ENCODE measurements around the gene DOC2B.

DNA sequence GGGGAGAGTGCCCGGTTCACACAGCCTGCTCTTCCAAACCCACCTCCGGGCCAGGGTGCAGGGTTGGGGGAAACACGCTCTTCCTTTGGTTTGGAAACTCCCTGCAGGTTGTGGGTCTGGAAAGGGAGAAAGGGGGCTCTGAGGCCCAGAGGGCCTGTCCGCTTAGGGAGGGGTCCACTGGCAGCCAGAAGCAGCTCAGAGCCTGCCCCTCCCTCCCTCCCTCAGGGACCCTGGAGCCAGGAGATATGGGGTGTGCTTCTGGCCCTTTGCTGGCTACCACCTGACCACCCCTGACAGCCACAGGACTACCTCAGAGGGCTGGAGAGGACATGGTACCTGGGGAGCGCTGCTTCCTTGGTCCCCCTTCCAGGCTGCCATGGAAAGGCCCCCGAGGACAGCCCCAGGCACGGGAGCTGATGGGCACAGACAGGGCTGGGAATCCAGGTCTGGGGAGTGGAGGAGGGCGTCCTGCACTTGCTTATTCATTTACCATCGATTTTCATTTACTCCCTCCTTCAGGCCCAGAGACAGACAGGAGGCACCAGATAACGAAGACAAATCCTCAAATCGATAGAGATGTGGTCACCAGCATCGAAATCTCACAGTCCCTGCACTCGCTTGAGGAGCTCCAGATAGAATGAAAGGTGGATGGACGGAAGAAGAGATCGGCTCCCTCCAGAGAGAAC is 48.4 kb upstream of the DOC2B start:
- TF ChIP-seq POLR2A (IDR thresholded peaks at IDR 0.05), result no peak
- TF ChIP-seq, protein P1, sequence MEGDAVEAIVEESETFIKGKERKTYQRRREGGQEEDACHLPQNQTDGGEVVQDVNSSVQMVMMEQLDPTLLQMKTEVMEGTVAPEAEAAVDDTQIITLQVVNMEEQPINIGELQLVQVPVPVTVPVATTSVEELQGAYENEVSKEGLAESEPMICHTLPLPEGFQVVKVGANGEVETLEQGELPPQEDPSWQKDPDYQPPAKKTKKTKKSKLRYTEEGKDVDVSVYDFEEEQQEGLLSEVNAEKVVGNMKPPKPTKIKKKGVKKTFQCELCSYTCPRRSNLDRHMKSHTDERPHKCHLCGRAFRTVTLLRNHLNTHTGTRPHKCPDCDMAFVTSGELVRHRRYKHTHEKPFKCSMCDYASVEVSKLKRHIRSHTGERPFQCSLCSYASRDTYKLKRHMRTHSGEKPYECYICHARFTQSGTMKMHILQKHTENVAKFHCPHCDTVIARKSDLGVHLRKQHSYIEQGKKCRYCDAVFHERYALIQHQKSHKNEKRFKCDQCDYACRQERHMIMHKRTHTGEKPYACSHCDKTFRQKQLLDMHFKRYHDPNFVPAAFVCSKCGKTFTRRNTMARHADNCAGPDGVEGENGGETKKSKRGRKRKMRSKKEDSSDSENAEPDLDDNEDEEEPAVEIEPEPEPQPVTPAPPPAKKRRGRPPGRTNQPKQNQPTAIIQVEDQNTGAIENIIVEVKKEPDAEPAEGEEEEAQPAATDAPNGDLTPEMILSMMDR (IDR thresholded peaks at IDR 0.05), result no peak
